Endothelial cell of umbilical vein (primary cell): ENCODE results near the gene GOLGA2. TPM values are rescaled to one million over a fixed set of nuclear protein-coding genes. Genes with fewer than 3 reads are reported as not detected.

ENCODE experiments used
- BruUV-seq: library from RNA; stranded (reverse); fragments of 400-500 nt; replicated peaks from 2 replicates; lab custom pipeline; 2021; lab: Mats Ljungman, UMichigan
- CTCF ChIA-PET: fragments of 300-600, 350-600 bp; sonication (Branson Sonifier 250); formaldehyde crosslinking; loops from one replicate; lab custom pipeline; 2021; ENCODE audit warnings: antibody characterized with exemption, inconsistent platforms; lab: Charles Lee
- POLR2A ChIA-PET: fragments of 300-600, 350-600 bp; sonication (Branson Sonifier 250); formaldehyde crosslinking; loops from one replicate; lab custom pipeline; 2021; ENCODE audit warnings: antibody characterized with exemption, inconsistent platforms; lab: Charles Lee
- DNase-seq: peaks from one replicate; pipeline ENCODE4 v3.0.0-alpha.2; 2011; ENCODE audit warnings: low read depth, low spot score
- FAIRE-seq: peaks from 2 replicates; lab custom pipeline; 2011; peaks lifted over from hg19 to GRCh38; lab: Jason Lieb, UNC
- H2AFZ ChIP-seq: 2 replicates; pipeline ENCODE4 v1.6.0; 2012; ENCODE audit warnings: low read depth, low read length, control low read depth, inconsistent platforms
- H3K27ac ChIP-seq: 2 replicates; pipeline ENCODE4 v1.5.1; 2011; ENCODE audit warnings: low read depth, mild to moderate bottlenecking, control low read depth, low read length, moderate library complexity; ENCODE audit not compliant: insufficient read depth
- H3K27me3 ChIP-seq, 2 experiments: 2 replicates each; pipeline versions ENCODE4 v1.6.0 to v1.6.1; 2011; ENCODE audit warnings: low read length in 2 of 2, mixed read lengths in 1 of 2; ENCODE audit not compliant: control insufficient read depth in 2 of 2, insufficient read depth in 2 of 2
- H3K36me3 ChIP-seq, 2 experiments: 2 replicates in 1 of 2; 3 replicates in 1 of 2; pipeline ENCODE4 v1.5.1; 2011; ENCODE audit warnings: low read length in 2 of 2, mild to moderate bottlenecking in 1 of 2, moderate library complexity in 1 of 2; ENCODE audit not compliant: control insufficient read depth in 2 of 2, insufficient read depth in 2 of 2; ENCODE audit errors: extremely low read depth in 1 of 2
- H3K4me1 ChIP-seq: 3 replicates; pipeline ENCODE4 v1.5.1; 2011; ENCODE audit warnings: mild to moderate bottlenecking, low read length; ENCODE audit not compliant: control insufficient read depth, insufficient read depth; ENCODE audit errors: extremely low read depth
- H3K4me2 ChIP-seq: 2 replicates; pipeline ENCODE4 v1.6.1; 2011; ENCODE audit warnings: low read length, control low read depth, mixed read lengths; ENCODE audit not compliant: insufficient read depth
- H3K4me3 ChIP-seq, 3 experiments: fragments of 200-600 bp in 1 of 3; sonication (generic), shearing (Covaris generic) in 1 of 3; replicated peaks in 1 of 3; 2 replicates each; pipeline ENCODE4 v1.5.1; 2011 to 2016; ENCODE audit warnings: control low read depth in 3 of 3, low read length in 3 of 3, mild to moderate bottlenecking in 2 of 3, inconsistent platforms in 1 of 3, low read depth in 1 of 3, moderate library complexity in 1 of 3; ENCODE audit not compliant: insufficient read depth in 1 of 3
- H3K79me2 ChIP-seq: 2 replicates; pipeline ENCODE4 v1.6.0; 2012; ENCODE audit warnings: low read length, inconsistent platforms; ENCODE audit not compliant: control insufficient read depth, insufficient read depth
- H3K9ac ChIP-seq: replicated peaks from 2 replicates; pipeline ENCODE3; 2011; ENCODE audit warnings: low read length, control low read depth; ENCODE audit not compliant: insufficient read depth; ENCODE audit errors: extremely low read depth
- H3K9me1 ChIP-seq: replicated peaks from 3 replicates; pipeline ENCODE4 v1.6.0; 2011; ENCODE audit warnings: mild to moderate bottlenecking, low read length; ENCODE audit not compliant: control insufficient read depth, insufficient read depth; ENCODE audit errors: extremely low read depth
- H3K9me3 ChIP-seq: replicated peaks from 2 replicates; pipeline ENCODE4 v1.5.1; 2012; ENCODE audit warnings: low read length, inconsistent platforms; ENCODE audit not compliant: control insufficient read depth, insufficient read depth
- H4K20me1 ChIP-seq: replicated peaks from 2 replicates; pipeline ENCODE3; 2011; ENCODE audit warnings: mild to moderate bottlenecking, low read length; ENCODE audit not compliant: control insufficient read depth, insufficient read depth; ENCODE audit errors: extremely low read depth
- CTCF ChIP-seq, 2 donors: IDR thresholded peaks; 1 replicate in 1 of 2; 2 replicates in 1 of 2; pipeline ENCODE4 v1.5.1; 2011; ENCODE audit warnings: low read length in 2 of 2, mild to moderate bottlenecking in 2 of 2, moderate library complexity in 2 of 2, control low read depth in 1 of 2, inconsistent platforms in 1 of 2, low read depth in 1 of 2; ENCODE audit not compliant: insufficient read depth in 1 of 2; ENCODE audit errors: extremely low read depth in 1 of 2
- EZH2 ChIP-seq: IDR thresholded peaks from 2 replicates; pipeline ENCODE4 v1.6.1; 2012; ENCODE audit warnings: borderline replicate concordance, low read depth, mild to moderate bottlenecking, moderate library complexity, low read length, inconsistent platforms; ENCODE audit not compliant: severe bottlenecking
- FOS ChIP-seq: IDR thresholded peaks from 2 replicates; pipeline ENCODE4 v1.6.1; 2011; ENCODE audit warnings: mild to moderate bottlenecking, low read length, moderate library complexity, borderline replicate concordance; ENCODE audit not compliant: insufficient read depth
- GATA2 ChIP-seq: IDR thresholded peaks from 2 replicates; pipeline ENCODE4 v1.7.0; 2011; ENCODE audit warnings: low read depth, mild to moderate bottlenecking, moderate library complexity, mixed read lengths, low read length; ENCODE audit not compliant: insufficient read length, insufficient read depth
- JUN ChIP-seq: IDR thresholded peaks from 2 replicates; pipeline ENCODE4 v1.6.1; 2011; ENCODE audit warnings: borderline replicate concordance, low read depth; ENCODE audit not compliant: insufficient read length, insufficient read depth
- MAX ChIP-seq: IDR thresholded peaks from 2 replicates; pipeline ENCODE4 v1.6.1; 2011; ENCODE audit not compliant: insufficient read depth, insufficient read length
- MYC ChIP-seq: IDR thresholded peaks from one replicate; pipeline ENCODE4 v1.6.1; 2011; ENCODE audit warnings: mild to moderate bottlenecking, low read depth, low read length
- POLR2A ChIP-seq: IDR thresholded peaks from 2 replicates; pipeline ENCODE4 v1.6.1; 2012; ENCODE audit warnings: low read depth, mild to moderate bottlenecking, control low read depth, low read length
- POLR2AphosphoS5 ChIP-seq: IDR thresholded peaks from 2 replicates; pipeline ENCODE4 v1.6.1; 2012; ENCODE audit warnings: low read depth, mild to moderate bottlenecking, control low read depth, low read length, moderate library complexity; ENCODE audit not compliant: insufficient read depth
- dilution Hi-C: fragments of 300-500 bp; cut with MboI; formaldehyde crosslinking; loops from one replicate; pipeline ENCODE4 v1.15.0; 2019; ENCODE audit warnings: low sequenced_read_pairs; ENCODE audit not compliant: extremely low pct_ligation_motif_present
- intact Hi-C: fragments of 100-400 bp; cut with micrococcal nuclease; formaldehyde crosslinking; loops from one replicate; pipeline ENCODE4 v1.10.0; 2022
- polyA plus RNA-seq, 4 experiments: library from polyadenylated mRNA; depleted of rRNA in 3 of 4; stranded (reverse) in 3 of 4; unstranded in 1 of 4; fragments of >200 nt; gene quantifications; 2 replicates each; pipeline versions ENCODE4 v1.2.1 to v1.2.3, GENCODE V29; 2011 to 2012; ENCODE audit warnings: missing spikeins in 1 of 4
- total RNA-seq: library from RNA; stranded (reverse); gene quantifications from 2 replicates; pipeline ENCODE4 v1.2.3, GENCODE V29; 2021

The GOLGA2 gene
- total and polyA plus RNA-seq, 2 donors (not counting 3 experiments of a cell fraction or from before 2014, with no cell fraction given) = 52.3 to 114 TPM

GRCh38 chr9:128294142-128294541 lies 18.3 kb upstream of the GOLGA2 start:
- DNase-seq = no peak
- Histone ChIP-seq H3K36me3 (no peaks in the 10 kb centered on the region), H3K9me1 (no peaks in the 10 kb centered on the region), H2AFZ (no peak overlapping the region), H4K20me1 (no peaks in the 10 kb centered on the region), H3K79me2 (no peaks in the 10 kb centered on the region), H3K27me3 (no peaks in the 10 kb centered on the region), H3K9ac (no peak overlapping the region), H3K4me1 (peaks cover 6% of the 10 kb centered on the region), H3K4me3 (no peak overlapping the region), H3K4me2 (no peak overlapping the region), H3K9me3 (no peaks in the 10 kb centered on the region), H3K27ac (no peak overlapping the region)
- no peak for FAIRE-seq
- TF ChIP-seq GATA2 = no peak
- TF ChIP-seq POLR2AphosphoS5 = no peak
- no peak for TF ChIP-seq MYC
- no peak for TF ChIP-seq MAX
- no peak for TF ChIP-seq CTCF (IDR thresholded peaks at IDR 0.05; ENCODE audit: extremely low read depth in 1 of 2, insufficient read depth in 1 of 2, low read depth in 1 of 2, low read length in 2 of 2)
- no peak for TF ChIP-seq JUN
- TF ChIP-seq FOS = no peak
- no peak for TF ChIP-seq POLR2A
- no peak for TF ChIP-seq EZH2
- no TSS peak for BruUV-seq
- POLR2A ChIA-PET = no interaction called here
- CTCF ChIA-PET = interaction anchor here (1.1 to 4.4 kb wide), 8 partner anchors 13 to 87 kb away, joined by 3 to 48 read pairs (median 8); no protein-coding TSS in a partner anchor
- dilution Hi-C loops = no loop called here
- intact Hi-C loops = loop anchor here (10.0 kb wide), 1 partner anchor 261 kb away; the partner anchor contains the start of gene SPTAN1
